Measurements from ENCODE around the gene SLC24A4. TPM values are rescaled to one million over a fixed set of nuclear protein-coding genes. Genes with fewer than 3 reads are reported as not detected.

Gene SLC24A4
- total RNA-seq, 3 donors from 2014 or later: 0.15 to 0.96 TPM; not detected in 1

DNA sequence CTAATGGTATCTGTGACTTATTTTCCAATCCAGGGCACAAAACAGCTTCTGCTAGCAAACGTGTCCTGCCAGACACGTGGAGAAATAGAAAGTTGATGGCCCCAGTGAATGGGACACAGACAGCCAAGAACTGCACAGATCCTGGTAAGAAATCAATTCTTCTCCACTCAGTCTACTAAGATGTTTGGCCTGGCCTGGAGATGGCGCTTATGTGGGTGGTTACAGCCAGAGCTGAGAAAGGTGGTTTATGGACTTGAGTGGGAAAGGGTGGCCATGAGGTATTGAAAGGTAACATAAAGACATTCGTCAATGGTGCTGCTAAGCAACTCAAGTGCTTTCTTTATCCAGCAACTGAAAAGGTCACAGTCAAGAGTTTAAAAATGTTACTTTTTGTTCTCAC, 2.9 kb downstream of the SLC24A4 start:
- Histone ChIP-seq H3K27ac (no peak overlapping the region), H3K9me3 (no peaks in the 10 kb centered on the region), H3K4me1 (peaks cover 0 to 6% of the 10 kb centered on the region in 2 donors), H3K27me3 (peaks cover 0 to 53% of the 10 kb centered on the region in 2 donors), H3K36me3 (no peaks in the 10 kb centered on the region), H3K4me3 (no peak overlapping the region)
- no peak for DNase-seq (ENCODE audit: low spot score in 2 of 2)
- TF ChIP-seq POLR2AphosphoS5 (IDR thresholded peaks at IDR 0.05) (no peak), POLR2A (IDR thresholded peaks at IDR 0.05) (no peak), CTCF (IDR thresholded peaks at IDR 0.05) (no peak)
- intact Hi-C loops (cut with DNase I; ENCODE audit: low total_unique reads): no loop called here

DNA sequence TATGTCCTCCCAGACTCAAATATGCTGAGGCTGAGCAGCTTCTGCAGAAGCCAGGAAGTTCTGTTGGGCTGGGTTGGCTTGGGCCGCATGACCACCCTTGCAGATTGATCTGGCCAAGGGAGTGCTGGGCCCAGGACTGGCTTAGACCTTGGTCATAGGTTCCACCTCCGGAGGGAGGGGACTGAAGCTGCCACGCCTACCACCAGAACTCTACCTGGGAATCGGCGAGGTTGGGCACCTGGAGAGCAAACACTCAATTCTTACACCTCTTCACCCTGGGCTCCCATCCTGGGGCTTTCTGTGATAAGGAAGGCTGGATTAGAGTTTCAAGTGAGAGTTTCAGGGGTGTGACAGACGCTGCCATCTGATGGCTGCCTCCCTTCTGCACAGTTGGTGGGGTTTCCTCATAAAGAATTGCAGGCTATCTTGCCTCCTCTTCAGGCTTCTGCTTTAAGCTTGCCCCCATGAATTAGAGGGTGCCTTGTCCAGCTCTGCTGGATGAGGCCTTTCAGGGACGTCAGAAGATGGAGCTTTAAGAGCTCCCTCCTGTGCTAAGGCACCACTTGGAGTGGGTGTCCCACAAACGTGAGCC, 5.8 kb downstream of the SLC24A4 start:
- Histone ChIP-seq H3K27ac (no peak overlapping the region), H3K27me3 (peaks cover 0 to 26% of the 10 kb centered on the region in 2 donors), H3K9me3 (no peaks in the 10 kb centered on the region), H3K4me1 (no peaks in the 10 kb centered on the region), H3K4me3 (no peak overlapping the region), H3K36me3 (no peaks in the 10 kb centered on the region)
- intact Hi-C loops (cut with DNase I; ENCODE audit: low total_unique reads): no loop called here
- no peak for DNase-seq (ENCODE audit: low spot score in 2 of 2)
- TF ChIP-seq POLR2AphosphoS5 (IDR thresholded peaks at IDR 0.05) (no peak), POLR2A (IDR thresholded peaks at IDR 0.05) (no peak), CTCF (IDR thresholded peaks at IDR 0.05) (no peak)

DNA sequence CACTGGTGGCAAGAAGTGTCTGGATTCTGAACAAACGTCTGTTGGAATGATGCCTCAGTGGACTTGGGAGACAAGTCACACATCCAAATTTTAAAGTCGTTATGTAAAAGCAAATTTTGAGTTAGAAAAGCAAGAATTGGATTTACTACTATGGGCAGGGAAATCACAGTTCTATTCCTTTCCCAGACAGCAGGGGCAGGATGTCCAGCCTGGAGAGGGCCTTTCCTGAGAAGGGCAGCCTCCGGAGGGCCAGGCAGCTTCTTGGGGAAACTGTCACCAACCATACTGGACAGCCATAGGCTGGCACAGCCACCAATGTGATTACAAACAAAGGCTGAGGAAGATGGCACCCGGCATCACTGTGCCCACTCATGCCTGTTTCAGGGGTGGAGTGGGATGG, 11.1 kb downstream of the SLC24A4 start:
- no peak overlapping the region for H3K27ac ChIP-seq
- no peak for TF ChIP-seq POLR2A (IDR thresholded peaks at IDR 0.05)
- TF ChIP-seq POLR2AphosphoS5 (IDR thresholded peaks at IDR 0.05): no peak
- TF ChIP-seq CTCF (IDR thresholded peaks at IDR 0.05): no peak
- no peak for DNase-seq (ENCODE audit: low spot score in 2 of 2)
- H3K36me3 ChIP-seq: no peaks in the 10 kb centered on the region
- no peaks in the 10 kb centered on the region for H3K27me3 ChIP-seq
- H3K9me3 ChIP-seq: no peaks in the 10 kb centered on the region
- H3K4me3 ChIP-seq: no peak overlapping the region
- intact Hi-C loops (cut with DNase I; ENCODE audit: low total_unique reads): no loop called here
- H3K4me1 ChIP-seq: no peaks in the 10 kb centered on the region

DNA sequence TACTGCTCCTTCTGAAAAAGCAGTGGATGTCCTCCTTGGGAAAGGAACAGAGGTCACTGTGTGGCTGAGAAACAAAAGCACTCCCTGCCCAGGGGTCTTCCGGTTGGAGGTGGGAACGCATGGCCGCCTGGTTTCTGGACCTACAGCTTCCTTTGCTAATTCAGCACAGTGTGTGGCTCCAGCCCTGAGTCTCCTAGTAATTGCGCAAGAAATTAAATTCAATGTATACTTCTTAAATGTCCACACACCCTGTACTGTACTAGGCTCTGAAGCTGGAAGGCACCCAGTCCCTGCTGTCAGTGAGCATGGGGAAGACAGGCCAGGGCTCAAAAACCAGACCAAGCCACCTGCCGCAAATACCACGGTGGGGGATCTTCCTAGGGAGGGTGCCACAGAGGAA, 13.4 kb downstream of the SLC24A4 start:
- Histone ChIP-seq H3K9me3 (no peaks in the 10 kb centered on the region), H3K4me1 (no peaks in the 10 kb centered on the region), H3K27ac (no peak overlapping the region), H3K36me3 (no peaks in the 10 kb centered on the region), H3K4me3 (no peak overlapping the region), H3K27me3 (no peaks in the 10 kb centered on the region)
- no peak for DNase-seq (ENCODE audit: low spot score in 2 of 2)
- TF ChIP-seq POLR2A (IDR thresholded peaks at IDR 0.05): no peak
- TF ChIP-seq POLR2AphosphoS5 (IDR thresholded peaks at IDR 0.05): no peak
- TF ChIP-seq CTCF (IDR thresholded peaks at IDR 0.05): no peak
- intact Hi-C loops (cut with DNase I; ENCODE audit: low total_unique reads): no loop called here

GRCh38 chr14:92339426-92339825, 16.5 kb downstream of the SLC24A4 start:
- DNase-seq (ENCODE audit: low spot score in 2 of 2): no peak
- H3K4me1 ChIP-seq: no peaks in the 10 kb centered on the region
- H3K27me3 ChIP-seq: no peaks in the 10 kb centered on the region
- H3K36me3 ChIP-seq: no peaks in the 10 kb centered on the region
- no peak overlapping the region for H3K27ac ChIP-seq
- no peak overlapping the region for H3K4me3 ChIP-seq
- H3K9me3 ChIP-seq: no peaks in the 10 kb centered on the region
- intact Hi-C loops (cut with DNase I; ENCODE audit: low total_unique reads): no loop called here
- TF ChIP-seq POLR2A (IDR thresholded peaks at IDR 0.05): no peak
- no peak for TF ChIP-seq POLR2AphosphoS5 (IDR thresholded peaks at IDR 0.05)
- TF ChIP-seq CTCF (IDR thresholded peaks at IDR 0.05): no peak

Data from breast epithelium (tissue), 4 donors.